LoVo (cell line): ENCODE measurements around the gene LGALS4.
"Not testable (repeated sequence)": the region's sequence is repeated elsewhere in the genome, so short reads cannot be mapped to it uniquely, and the experiment has no call there.

Experiments used
- DNase-seq: peaks from one replicate; pipeline ENCODE4 v3.0.0-alpha.2; 2016; ENCODE audit warnings: low spot score

LGALS4 gene

DNA sequence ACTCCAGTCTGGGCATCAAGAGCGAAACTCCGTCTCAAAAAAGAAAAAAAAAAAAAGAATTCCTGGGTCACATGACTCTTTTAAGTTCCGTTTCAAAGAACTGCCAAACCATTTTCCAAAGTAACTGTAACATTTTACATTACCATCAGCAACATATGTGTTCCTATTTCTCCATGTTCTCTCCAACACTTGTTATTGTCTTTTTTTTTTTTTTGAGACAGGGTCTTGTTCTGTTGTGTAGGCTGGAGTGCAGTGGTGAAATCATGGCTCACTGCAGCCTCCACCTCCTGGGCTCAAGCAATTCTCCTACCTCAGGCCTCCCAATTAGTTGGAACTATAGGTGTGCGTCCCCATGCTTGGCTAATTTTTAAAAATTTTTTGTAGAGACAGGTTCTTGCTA is 17.2 kb downstream of the LGALS4 start:
- no peak for DNase-seq

DNA sequence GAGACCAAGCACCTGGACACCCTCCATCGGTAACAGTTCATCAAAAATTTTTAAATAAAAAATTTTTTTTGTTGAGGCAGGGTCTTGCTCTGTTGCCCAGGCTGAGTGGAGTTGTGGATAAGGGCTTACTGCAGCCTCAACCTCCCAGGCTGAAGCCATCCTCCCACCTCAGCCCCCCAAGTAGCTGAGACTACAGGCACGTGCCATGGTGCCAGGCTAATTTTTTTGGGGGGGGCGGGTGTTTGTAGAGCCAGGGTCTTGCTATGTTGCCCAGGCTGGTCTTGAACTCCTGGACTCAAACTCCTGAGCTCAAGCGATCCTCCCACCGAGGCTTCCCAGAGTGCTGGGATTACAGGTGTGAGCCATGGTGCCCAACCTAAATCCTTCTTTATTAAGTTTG is 19.1 kb downstream of the LGALS4 start:
- no peak for DNase-seq

DNA sequence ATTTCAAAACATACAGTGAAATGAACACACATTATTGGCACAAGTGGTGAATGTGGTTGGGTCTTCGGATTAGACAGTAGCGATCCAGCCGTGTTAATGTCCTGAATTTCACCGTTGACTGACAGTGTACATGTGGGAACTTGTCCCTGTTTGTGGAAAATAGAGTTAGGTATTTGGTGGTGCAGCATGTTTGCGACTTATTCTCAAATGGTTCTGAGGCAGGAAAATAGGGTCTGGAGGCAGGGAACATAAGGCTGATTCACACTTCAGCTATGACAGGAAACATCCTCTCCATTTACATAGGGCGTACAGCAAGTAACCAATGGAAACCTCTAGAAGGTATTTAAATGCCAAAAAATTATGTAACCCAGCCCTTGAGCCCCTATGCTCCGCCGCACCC is 19.6 kb downstream of the LGALS4 start:
- no peak for DNase-seq

DNA sequence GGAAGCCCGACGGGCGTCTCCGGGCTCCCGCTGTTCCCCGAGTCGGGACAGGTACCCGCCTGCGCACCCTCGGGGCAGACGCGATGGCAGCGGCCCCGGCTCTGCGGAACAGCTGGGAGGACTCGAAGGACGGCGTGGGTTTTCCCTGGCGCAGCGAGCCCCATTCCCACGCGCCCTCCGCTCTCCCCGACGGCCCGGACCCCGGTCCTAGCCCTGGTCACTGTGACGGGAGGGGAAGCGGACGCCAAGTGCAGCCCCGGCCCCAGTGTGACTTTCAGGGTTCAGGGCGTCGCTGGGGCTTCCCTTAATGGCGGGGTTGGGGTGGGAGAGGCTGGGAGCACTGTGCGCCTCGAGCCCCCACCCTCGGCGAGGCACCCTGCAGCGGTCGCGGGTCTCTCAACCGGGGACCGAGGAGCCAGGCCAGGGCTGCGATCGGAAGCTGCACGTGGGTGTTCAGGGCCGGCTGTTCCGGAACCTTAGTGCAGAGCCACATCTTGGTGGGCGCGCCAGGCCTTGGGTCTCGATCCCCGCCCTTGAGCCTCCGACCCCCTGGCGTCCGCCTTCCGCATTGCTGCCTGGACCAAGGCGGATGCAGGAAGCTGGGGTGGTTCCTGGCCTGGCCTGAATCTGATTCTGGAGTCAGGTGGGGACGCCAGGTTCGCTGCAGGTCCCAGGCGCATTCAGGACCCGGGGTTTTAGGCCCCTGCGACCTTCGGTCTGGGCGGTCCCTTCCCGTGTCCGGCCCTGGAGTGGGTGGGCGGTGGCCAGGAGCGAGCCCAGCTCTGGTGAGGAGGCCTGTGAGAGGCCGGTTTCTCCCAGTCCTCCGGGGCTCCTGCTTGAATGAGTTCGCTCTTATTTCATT is 20.3 kb downstream of the LGALS4 start:
- no peak for DNase-seq

DNA sequence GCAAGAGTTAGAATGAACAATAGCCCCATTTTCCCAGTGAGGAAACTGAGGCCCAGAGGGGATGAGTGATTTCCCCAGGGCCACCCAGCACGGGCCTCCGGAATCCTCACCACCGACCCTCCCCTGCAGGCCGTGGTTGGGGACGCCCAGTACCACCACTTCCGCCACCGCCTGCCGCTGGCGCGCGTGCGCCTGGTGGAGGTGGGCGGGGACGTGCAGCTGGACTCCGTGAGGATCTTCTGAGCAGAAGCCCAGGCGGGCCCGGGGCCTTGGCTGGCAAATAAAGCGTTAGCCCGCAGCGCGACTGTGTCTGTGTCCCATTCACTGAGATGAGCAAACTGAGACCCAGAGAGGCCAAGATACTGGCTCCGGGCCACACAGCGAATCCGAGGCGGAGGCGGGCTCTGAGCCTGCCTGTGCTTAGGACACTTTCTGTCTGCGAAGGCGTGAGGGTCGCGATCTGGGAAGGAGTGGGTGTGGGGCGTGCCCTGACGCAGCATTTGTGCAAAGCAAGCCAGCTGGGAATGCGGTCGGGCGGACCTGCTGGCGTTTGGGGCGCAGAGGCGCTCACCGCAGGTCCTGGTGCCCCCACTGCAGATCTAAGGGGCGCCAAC is 21.2 kb downstream of the LGALS4 start:
- DNase-seq, result not testable (repeated sequence)

DNA sequence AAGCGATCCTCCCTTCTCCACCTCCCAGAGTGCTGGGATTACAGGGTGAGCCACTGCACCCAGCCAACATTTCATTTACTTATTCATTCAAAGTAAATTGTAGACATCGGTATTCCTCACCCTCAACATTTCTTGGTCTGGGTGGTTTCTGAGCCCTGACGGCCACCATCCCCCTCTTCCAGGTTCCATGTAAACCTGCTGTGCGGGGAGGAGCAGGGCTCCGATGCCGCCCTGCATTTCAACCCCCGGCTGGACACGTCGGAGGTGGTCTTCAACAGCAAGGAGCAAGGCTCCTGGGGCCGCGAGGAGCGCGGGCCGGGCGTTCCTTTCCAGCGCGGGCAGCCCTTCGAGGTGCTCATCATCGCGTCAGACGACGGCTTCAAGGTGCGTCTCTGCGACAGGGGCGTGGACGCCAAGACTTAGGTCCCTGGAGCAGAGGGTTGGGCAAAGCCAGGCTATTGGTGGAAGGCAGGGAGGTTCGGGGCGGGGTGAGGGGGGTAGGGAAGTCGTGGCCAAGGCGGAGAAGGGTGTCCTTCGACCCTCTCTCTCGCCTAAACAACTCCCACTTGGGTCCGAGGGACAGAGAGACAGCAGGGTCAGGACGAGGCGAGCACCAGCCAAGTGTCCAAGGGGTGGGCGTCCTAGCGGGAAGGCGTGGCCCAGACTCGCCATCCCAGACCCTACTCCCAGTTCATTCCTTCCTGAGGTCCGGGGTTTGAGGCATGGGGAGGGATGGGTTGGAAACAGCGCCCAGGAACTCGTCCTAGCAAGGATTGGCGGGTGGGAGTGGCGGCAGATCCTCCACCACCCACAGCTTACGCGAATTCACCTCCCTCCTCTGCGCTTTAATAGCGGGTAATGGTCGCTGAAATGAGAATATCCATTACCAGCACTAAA is 22.0 kb downstream of the LGALS4 start:
- not testable (repeated sequence) for DNase-seq

DNA sequence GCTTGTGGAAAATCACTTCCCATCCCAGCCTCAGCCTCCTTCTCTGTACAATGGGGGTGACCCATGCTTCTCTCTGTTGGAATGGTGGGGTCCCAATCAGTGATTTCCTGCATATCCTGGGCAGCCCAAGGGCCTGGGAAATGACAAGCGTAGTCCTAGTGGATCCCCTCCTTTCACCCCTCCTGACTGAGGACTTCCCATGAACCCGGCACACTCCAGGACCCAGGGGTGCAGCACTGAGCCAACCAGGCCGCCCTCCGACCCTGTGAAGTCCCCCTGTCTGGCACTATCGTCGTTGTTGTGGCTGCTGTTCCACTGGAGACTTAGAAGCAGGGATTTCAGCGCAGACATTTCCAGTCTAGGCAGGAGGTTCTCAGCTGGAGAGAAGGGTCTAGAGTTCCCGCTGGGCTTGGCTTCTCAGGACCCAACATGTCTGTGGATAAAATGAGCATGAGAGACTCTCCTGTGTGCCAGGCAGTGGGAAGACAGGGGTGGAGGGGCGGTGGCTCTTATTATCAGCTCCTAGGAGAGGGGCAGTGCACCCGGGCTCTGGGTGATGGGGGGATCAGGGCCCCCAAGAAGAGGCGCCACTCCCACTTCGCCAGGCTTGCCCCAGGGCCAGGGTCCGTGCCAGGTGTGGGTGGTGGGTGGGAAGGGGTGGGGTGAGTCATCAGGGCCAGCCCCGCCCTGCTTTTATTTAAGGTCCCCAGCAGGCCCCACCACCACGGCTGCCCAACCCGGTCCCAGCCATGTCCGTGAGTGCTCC is 24.1 kb downstream of the LGALS4 start, which contains the start of gene LGALS7B:
LGALS7B (plus strand) TSS at position 723 of the 766 bp plus-strand sequence; CDS start at position 750, 27 bp downstream.
- DNase-seq, result no peak

DNA sequence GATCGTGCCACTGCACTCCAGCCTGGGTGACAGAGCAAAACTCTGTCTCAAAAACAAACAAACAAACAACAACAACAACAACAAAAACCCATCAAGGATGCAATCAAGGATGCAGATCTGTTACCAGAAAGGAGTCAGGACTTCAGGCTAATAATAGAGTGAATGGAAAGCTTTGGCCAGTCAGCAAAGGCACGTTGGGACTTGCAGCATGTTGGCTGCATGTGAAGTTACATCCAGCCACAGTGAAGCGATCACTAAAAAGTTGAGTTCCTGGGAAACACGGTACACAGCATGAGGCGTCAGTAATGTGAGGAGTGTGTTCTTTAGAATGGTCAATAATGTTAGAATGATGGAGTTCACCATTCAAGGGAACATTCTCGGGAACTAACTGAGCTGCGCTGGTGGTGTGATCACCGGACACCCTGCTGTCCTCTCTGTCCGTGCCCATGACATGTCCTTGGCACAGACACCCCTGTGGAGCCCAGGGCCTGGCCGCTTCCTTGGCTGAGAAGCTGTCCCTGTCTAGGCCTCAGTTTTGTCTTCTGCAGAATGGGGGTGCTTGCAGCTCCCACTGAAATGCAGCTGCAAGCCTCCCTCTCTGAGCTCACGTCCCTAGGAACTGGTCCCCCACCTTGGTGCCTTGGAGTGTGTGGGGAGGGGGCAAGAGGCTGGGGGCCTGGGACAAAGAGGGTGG is 26.0 kb downstream of the LGALS4 start:
- no peak for DNase-seq

DNA sequence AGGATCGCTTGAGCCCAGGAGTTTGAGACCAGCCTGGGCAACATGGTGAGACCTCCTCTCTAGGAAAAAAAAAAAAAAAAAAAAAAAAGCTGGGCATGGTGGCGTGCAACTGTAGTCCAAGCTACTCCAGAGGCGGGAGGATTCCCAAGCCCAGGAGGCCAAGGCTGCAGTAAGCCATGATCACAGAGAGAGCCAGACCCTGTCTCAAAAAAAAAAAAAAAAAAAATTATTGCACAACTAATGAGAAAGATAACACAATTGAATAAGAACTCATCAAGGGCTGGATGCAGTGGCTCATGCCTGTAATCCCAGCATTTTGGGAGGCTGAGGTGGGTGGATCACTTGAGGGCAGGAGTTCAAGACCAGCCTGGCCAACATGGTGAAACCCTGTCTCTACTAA is 26.7 kb downstream of the LGALS4 start:
- DNase-seq, result not testable (repeated sequence)

DNA sequence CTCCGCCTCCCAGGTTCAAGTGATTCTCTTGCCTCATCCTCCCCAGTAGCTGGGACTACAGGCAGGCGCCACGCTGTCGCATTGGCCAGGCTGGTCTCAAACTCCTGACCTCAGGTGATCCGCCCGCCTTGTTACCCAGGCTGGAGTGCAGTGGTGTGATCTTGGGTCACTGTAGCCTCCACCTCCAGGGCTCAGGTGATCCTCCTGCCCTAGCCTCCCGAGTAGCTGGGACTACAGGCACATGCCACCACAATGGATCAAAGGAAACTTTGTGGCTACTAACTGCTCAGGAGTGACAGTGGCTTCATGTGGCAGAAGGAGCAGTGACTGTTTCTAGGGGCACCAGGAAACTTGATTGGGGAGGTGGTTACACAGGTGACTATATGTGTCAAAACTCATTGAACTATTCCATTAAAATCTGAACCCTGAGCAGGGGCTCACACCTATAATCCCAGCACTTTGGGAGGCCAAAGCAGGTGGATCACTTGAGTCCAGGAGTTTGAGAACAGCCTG is 27.5 kb downstream of the LGALS4 start:
- DNase-seq, result no peak

DNA sequence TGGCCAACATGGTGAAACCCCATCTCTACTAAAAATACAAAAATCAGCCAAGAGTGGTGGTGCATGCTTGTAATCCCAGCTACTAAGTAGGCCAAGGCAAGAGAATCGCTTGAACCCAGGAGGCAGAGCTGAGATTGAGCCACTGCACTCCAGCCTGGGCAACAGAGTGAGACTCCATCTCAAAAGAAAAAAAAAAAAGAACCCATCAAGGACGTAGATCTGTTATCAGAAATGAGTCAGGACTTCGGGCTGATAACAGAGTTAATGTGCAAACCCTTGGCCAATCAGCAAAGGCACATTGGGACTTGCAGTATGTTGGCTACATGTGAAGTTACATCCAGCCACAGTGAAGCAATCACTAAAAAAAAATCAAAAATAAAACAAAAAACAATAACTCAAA is 28.5 kb downstream of the LGALS4 start:
- peak; percentile 67 for DNase-seq

DNA sequence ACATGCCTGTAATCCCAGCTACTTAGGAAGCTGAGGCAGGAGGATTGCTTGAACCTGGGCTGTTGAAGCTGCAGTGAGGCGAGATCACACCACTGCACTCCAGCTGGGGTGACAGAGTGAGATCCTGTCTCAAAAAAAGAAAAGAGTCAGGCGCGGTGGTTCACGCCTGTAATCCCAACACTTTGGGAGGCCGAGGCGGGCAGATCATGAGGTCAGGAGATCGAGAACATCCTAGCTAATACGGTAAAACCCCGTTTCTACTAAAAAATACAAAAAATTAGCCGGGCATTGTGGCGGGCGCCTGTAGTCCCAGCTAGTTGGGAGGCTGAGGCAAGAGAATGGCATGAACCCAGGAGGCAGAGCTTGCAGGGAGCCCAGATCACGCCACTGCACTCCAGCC is 30.5 kb downstream of the LGALS4 start:
- not testable (repeated sequence) for DNase-seq

DNA sequence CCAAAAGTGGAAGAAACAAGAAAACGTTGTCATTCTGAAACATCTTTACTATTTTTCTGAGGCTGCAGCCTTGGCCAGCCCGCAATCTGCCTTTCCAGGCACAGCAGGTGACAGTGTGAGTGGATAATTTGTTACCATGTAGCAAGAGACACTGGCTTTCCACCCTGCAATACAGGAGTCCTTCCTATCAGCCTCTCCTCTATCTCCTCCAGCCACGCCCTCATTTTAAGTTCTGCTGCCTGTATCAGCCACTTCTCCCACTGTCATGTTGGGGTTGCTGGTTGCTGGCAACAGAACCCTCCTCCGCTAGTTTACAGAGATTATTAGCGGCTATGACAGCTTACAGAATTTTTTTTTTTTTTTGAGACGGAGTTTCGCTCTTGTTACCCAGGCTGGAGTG is 31.7 kb downstream of the LGALS4 start:
- DNase-seq, result no peak

DNA sequence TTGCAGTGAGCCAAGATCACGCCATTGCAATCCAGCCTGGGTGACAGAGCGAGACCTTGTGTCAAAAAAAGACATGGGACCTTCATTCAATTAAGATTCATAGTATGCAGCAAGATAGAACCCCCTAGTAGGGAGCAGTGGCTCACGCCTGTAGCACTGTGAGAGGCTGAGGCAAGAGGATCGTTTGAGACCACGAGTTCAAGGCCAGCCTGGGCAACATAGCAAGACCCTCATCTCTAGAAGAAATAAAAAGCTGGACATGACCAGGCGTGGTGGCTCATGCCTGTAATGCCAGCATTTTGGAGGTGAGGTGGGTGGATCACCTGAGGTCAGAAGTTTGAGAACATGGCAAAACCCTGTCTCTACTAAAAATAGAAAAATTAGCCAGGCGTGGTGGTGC is 32.3 kb downstream of the LGALS4 start:
- no peak for DNase-seq

DNA sequence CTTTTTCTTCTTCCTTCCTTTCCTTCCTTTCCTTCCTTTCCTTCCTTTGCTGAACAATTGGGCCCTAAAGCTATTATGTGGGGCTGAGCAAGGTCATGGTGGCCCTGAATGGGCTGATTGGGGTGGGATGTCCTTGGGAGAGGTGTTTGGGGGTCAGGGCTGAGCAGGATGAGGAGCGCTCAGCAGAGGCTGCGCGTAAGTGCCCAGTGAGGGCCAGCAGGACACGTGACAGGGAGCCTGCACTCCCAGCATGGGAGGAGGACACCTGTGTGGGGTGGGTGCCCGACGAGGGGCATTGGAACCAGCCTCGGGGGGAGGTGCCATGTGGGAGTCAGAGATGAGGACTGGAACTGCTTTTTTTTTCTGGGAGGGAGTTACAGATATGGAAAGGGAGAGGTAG is 34.0 kb downstream of the LGALS4 start:
- DNase-seq, result no peak

DNA sequence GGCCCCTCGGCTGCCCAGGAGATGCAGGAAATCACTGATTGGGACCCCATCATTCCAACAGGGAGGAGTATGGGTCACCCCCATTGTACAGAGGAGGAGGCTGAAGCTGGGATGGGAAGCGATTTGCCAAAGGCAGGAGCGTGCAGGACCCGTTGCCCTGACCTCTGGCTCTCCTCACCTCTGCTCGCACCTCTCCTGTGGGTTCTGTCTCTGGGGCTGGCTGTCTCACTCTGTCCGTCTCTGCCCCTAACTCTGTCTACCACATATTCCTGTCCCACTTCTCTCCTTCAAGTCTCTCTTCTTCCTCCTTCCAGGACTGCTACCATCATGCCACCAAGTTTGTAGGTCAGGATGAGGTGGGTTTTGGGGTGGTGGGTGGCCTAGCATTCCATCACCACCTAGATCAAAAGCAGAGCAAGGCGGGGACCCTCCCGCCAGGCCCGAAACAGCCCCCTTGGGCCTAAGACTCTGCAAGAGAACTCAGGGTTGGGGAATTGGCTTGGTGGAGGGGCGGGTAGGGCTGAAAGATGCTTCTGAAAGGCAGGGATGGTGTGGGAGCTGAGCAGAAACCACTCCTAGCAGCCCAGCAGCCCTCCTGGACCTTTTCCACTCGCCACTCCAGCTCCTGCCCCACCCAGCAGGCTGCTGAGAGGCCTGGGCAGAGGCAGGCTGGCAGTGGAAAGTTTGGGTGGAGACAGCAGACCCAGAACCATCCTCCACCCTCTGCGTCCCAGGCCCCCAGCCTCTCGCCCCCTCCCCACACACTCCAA is 38.4 kb downstream of the LGALS4 start:
- no peak for DNase-seq

DNA sequence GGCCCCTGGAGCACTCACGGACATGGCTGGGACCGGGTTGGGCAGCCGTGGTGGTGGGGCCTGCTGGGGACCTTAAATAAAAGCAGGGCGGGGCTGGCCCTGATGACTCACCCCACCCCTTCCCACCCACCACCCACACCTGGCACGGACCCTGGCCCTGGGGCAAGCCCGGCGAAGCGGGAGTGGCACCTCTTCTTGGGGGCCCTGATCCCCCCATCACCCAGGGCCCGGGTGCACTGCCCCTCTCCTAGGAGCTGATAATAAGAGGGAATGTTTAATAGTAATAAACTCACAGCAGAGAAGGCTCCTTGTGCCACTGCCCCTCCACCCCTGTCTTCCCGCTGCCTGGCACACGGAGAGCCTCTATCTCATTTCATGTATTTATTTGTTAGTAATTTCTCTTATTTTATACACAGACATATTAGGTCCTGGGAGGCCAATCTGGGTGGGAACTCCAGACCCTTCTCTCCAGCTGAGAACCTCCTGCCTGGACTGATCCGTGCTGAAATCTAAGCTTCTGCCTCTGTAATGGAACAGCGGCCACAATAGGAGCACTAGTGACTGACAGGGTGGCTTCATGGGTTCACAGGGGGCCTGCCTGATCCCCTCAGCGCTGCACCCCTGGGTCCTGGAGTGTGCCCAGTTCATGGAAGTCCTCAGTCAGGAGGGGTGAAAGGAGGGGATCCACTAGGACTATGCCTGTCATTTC is 39.1 kb downstream of the LGALS4 start, which contains the start of gene LGALS7:
LGALS7 (minus strand) TSS at position 49 of the 709 bp plus-strand sequence; CDS start at position 24, 25 bp downstream.
- DNase-seq, result no peak

DNA sequence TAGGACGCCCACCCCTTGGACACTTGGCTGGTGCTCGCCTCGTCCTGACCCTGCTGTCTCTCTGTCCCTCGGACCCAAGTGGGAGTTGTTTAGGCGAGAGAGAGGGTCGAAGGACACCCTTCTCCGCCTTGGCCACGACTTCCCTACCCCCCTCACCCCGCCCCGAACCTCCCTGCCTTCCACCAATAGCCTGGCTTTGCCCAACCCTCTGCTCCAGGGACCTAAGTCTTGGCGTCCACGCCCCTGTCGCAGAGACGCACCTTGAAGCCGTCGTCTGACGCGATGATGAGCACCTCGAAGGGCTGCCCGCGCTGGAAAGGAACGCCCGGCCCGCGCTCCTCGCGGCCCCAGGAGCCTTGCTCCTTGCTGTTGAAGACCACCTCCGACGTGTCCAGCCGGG is 41.2 kb downstream of the LGALS4 start:
- DNase-seq, result not testable (repeated sequence)

DNA sequence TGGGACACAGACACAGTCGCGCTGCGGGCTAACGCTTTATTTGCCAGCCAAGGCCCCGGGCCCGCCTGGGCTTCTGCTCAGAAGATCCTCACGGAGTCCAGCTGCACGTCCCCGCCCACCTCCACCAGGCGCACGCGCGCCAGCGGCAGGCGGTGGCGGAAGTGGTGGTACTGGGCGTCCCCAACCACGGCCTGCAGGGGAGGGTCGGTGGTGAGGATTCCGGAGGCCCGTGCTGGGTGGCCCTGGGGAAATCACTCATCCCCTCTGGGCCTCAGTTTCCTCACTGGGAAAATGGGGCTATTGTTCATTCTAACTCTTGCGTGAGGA is 41.8 kb downstream of the LGALS4 start:
- DNase-seq, result not testable (repeated sequence)
